ENCODE measurements around the gene FBXO9. TPM values are rescaled to one million over a fixed set of nuclear protein-coding genes. Genes with fewer than 3 reads are reported as not detected.

The FBXO9 gene
- 85.6 TPM for polyA plus RNA-seq (2012; ENCODE audit: insufficient read length, low read depth)

DNA sequence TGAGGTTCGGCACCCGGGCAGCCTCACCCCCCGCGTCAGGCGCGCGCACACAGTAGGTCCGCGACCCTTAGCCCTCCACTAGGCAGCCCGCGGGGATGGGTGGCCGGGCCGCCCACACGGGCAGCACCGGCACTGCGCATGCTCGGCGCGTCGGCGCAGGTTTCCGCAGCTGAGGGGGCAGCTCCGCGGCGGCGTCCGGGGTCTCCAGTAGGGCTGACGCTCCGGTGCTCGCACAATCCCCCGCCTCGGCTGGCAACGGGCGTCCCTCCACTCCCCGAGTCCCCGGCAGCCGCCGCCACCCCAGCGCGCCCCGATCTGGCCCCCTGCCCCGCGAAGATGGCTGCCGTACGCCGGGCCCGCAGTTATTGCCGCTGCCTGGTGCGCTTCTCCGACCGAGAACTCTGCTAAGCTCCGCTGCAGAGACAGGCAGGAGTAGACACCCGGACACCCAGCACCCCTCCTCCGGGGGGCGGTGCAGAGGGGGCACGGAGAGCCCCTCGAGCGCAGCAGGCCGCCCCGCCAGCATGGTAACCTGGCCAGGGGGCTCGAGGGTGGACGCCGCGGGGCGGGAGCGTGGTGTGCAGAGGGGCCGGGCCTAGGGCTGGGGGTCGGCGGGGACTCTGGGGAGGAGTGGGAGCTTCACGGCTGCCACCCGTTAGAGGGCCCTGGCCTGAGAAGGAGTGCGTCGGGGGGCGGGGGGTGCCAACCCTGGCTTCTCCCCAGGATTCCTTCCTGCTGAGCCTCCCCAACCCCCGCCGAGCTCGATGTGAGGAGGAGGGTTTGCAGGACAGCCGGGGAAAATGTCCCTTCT lies at the start of gene FBXO9:
Gene FBXO9 (plus strand): TSS at position 139 of the 811 bp plus-strand sequence. CDS start 386 bp downstream, at position 525.
- TF ChIP-seq POLR2AphosphoS5 (IDR thresholded peaks at IDR 0.05; ENCODE audit: low read depth, low read length) (peak; percentile 74), FOXP2 (optimal IDR thresholded peaks at IDR 0.05; ENCODE audit: borderline replicate concordance, extremely low read depth, extremely low read length, insufficient read depth) (no peak), REST (IDR thresholded peaks at IDR 0.05; ENCODE audit: insufficient read depth in 1 of 2, low read depth in 2 of 2, low read length in 2 of 2) (no peak), TAF1 (IDR thresholded peaks at IDR 0.05; ENCODE audit: borderline replicate concordance, insufficient read depth, low read length) (no peak), SIN3A (IDR thresholded peaks at IDR 0.05; ENCODE audit: borderline replicate concordance, insufficient read depth, low read length) (no peak)

- TF ChIP-seq SIN3A (IDR thresholded peaks at IDR 0.05; ENCODE audit: borderline replicate concordance, insufficient read depth, low read length) (no peak), TAF1 (IDR thresholded peaks at IDR 0.05; ENCODE audit: borderline replicate concordance, insufficient read depth, low read length) (no peak)
Measured at GRCh38 chr6:53015486-53015885, 49.7 kb upstream of the FBXO9 start.

DNA sequence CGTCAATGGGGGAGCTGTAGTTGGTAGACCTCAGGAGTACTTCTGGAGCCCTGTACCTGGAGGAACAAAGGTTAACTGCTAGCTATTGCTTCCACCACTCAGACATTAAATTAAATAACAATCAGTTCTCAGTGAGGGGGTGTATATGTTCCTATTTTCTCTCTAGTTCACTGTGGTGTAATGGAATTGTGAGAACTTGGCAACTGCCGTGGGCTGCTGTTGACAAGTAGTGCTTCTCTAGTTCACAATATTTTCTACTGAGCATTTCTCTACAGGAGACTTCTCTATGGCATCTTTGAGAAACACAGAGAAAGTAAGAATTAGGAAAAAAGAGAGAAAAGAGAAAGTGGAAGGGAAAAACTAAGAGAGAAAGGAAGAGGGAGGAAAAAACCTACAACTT lies 46.8 kb upstream of the FBXO9 start:
- TF ChIP-seq FOXP2 (optimal IDR thresholded peaks at IDR 0.05; ENCODE audit: borderline replicate concordance, extremely low read depth, extremely low read length, insufficient read depth) (no peak), TAF1 (IDR thresholded peaks at IDR 0.05; ENCODE audit: borderline replicate concordance, insufficient read depth, low read length) (no peak)

DNA sequence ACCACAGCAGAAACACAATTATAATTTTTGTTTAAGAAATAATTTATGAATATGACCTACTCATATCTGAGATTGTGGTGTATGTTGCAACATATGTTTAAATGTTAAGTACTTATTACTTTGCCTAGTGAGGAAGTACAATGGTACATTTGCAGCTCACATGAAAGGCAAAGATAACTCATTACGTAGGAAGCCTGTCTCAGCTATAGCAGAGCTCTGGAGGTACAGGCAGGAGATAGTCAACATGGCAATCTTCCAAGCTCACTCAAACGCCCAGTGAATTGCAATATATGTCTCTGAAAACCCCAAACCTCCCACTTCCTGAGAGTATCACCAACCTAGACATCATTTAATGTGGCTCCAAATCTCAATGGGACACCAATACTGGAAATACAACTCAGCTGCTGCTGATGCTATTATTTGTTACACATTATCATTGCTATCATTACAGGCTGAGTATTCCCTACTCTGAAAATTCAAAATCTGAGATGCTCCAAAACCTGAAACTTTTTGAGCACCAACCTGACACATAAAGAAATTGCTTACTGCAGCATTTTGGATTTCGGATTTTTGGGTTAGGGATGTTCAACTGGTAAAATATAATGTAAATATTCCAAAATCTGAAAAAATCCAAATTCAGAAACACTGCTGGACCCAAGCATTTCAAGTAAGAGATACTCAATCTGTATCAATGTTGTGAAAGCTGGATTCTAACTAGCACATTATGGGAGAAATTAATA lies 45.0 kb upstream of the FBXO9 start:
- no peak for TF ChIP-seq FOXP2 (optimal IDR thresholded peaks at IDR 0.05; ENCODE audit: borderline replicate concordance, extremely low read depth, extremely low read length, insufficient read depth)
- no peak for TF ChIP-seq REST (IDR thresholded peaks at IDR 0.05; ENCODE audit: insufficient read depth in 1 of 2, low read depth in 2 of 2, low read length in 2 of 2)

- TF ChIP-seq FOXP2 (optimal IDR thresholded peaks at IDR 0.05; ENCODE audit: borderline replicate concordance, extremely low read depth, extremely low read length, insufficient read depth) (no peak), POLR2AphosphoS5 (IDR thresholded peaks at IDR 0.05; ENCODE audit: low read depth, low read length) (no peak), SIN3A (IDR thresholded peaks at IDR 0.05; ENCODE audit: borderline replicate concordance, insufficient read depth, low read length) (no peak), TAF1 (IDR thresholded peaks at IDR 0.05; ENCODE audit: borderline replicate concordance, insufficient read depth, low read length) (no peak), REST (IDR thresholded peaks at IDR 0.05; ENCODE audit: insufficient read depth in 1 of 2, low read depth in 2 of 2, low read length in 2 of 2) (no peak)
Measured at GRCh38 chr6:53023323-53023722, 41.9 kb upstream of the FBXO9 start.

- no peak for TF ChIP-seq FOXP2 (optimal IDR thresholded peaks at IDR 0.05; ENCODE audit: borderline replicate concordance, extremely low read depth, extremely low read length, insufficient read depth)
- no peak for TF ChIP-seq REST (IDR thresholded peaks at IDR 0.05; ENCODE audit: insufficient read depth in 1 of 2, low read depth in 2 of 2, low read length in 2 of 2)
- TF ChIP-seq POLR2AphosphoS5 (IDR thresholded peaks at IDR 0.05; ENCODE audit: low read depth, low read length), result no peak
- TF ChIP-seq SIN3A (IDR thresholded peaks at IDR 0.05; ENCODE audit: borderline replicate concordance, insufficient read depth, low read length), result no peak
Measured at GRCh38 chr6:53026526-53026925, 38.7 kb upstream of the FBXO9 start.

Measured in PFSK-1 (cell line).